Panc1 (cell line): ENCODE measurements around the gene PSMB11. TPM values are rescaled to one million over a fixed set of nuclear protein-coding genes. Genes with fewer than 3 reads are reported as not detected.

Source experiments
- ATAC-seq: fragments of 200-7000 bp; cut with Tn5 transposase; 2 replicates; pipeline ENCODE4 v1.9.1; 2020; ENCODE audit warnings: mild to moderate bottlenecking, moderate library complexity
- BruUV-seq: library from RNA; stranded (reverse); fragments of 400-500 nt; replicated peaks from 2 replicates; lab custom pipeline; 2021; lab: Mats Ljungman, UMichigan
- CTCF ChIA-PET: fragments of 300-600 bp; sonication (Branson Sonifier 250); formaldehyde crosslinking; loops from one replicate; lab custom pipeline; 2022; ENCODE audit warnings: antibody characterized with exemption; lab: Charles Lee
- POLR2A ChIA-PET: fragments of 300-600 bp; sonication (Branson Sonifier 250); formaldehyde crosslinking; loops from one replicate; lab custom pipeline; 2022; ENCODE audit warnings: antibody characterized with exemption; lab: Charles Lee
- DNase-seq: peaks from one replicate; pipeline ENCODE4 v3.0.0-alpha.2; 2010; ENCODE audit warnings: low read depth, low spot score
- H3K27ac ChIP-seq: 2 replicates; pipeline ENCODE4 v1.5.1; 2011; ENCODE audit warnings: mild to moderate bottlenecking, low read length, inconsistent platforms
- H3K27me3 ChIP-seq: fragments of 200-500 bp; sonication (Bioruptor generic); 2 replicates; pipeline ENCODE4 v1.6.0; 2014; ENCODE audit warnings: low read length, inconsistent platforms; ENCODE audit not compliant: control insufficient read depth, insufficient read depth
- H3K36me3 ChIP-seq: fragments of 200-500 bp; sonication (Bioruptor generic); 2 replicates; pipeline ENCODE4 v1.5.1; 2014; ENCODE audit warnings: inconsistent platforms, mild to moderate bottlenecking, low read length, moderate library complexity; ENCODE audit not compliant: control insufficient read depth, insufficient read depth
- H3K4me1 ChIP-seq: 2 replicates; pipeline ENCODE4 v1.5.1; 2011; ENCODE audit warnings: inconsistent platforms, mild to moderate bottlenecking, low read length, moderate library complexity; ENCODE audit not compliant: control insufficient read depth, insufficient read depth
- H3K4me3 ChIP-seq, 2 experiments: 2 replicates each; pipeline ENCODE4 v1.5.1; 2011 to 2012; ENCODE audit warnings: low read depth in 2 of 2, low read length in 2 of 2, mild to moderate bottlenecking in 2 of 2, inconsistent platforms in 1 of 2, moderate library complexity in 1 of 2
- H3K9me3 ChIP-seq: fragments of 200-500 bp; sonication (Bioruptor generic); 2 replicates; pipeline ENCODE4 v1.5.1; 2014; ENCODE audit warnings: low read depth, mild to moderate bottlenecking, inconsistent platforms, low read length, moderate library complexity; ENCODE audit not compliant: control insufficient read depth, insufficient read depth
- POLR2AphosphoS5 ChIP-seq: IDR thresholded peaks from 2 replicates; pipeline ENCODE4 v1.6.1; 2012; ENCODE audit warnings: mild to moderate bottlenecking, low read depth, low read length, moderate library complexity
- SIN3A ChIP-seq: IDR thresholded peaks from 2 replicates; pipeline ENCODE4 v1.6.1; 2012; ENCODE audit warnings: low read depth, mild to moderate bottlenecking, low read length, moderate library complexity, borderline replicate concordance; ENCODE audit not compliant: insufficient read depth
- TCF7L2 ChIP-seq: IDR thresholded peaks from 2 replicates; pipeline ENCODE4 v1.6.1; 2011; ENCODE audit warnings: mild to moderate bottlenecking, low read depth, low read length, inconsistent platforms
- in situ Hi-C: cut with HindIII; loops from 2 replicates; pipeline ENCODE4 v1.10.0; 2016; ENCODE audit warnings: low sequenced_read_pairs, low pct_unique_long_range_greater_than_20kb
- intact Hi-C: fragments of 100-400 bp; cut with micrococcal nuclease; formaldehyde crosslinking; loops from one replicate; pipeline ENCODE4 v1.10.0; 2022; ENCODE audit not compliant: unreplicated experiment
- total RNA-seq: library from RNA; stranded (reverse); gene quantifications from one replicate; pipeline ENCODE4 v1.2.1, GENCODE V29; 2021; ENCODE audit not compliant: unreplicated experiment
- TF ChIP-seq, protein P1 (sequence below), 2 experiments: IDR thresholded peaks; 2 replicates each; pipeline ENCODE4 v1.6.1; 2011 to 2012; ENCODE audit warnings: low read depth in 2 of 2, control low read depth in 1 of 2, low read length in 1 of 2, mild to moderate bottlenecking in 1 of 2, moderate library complexity in 1 of 2; ENCODE audit not compliant: insufficient read depth in 1 of 2
- TF ChIP-seq, protein P2 (sequence below): fragments of 450-650 bp; IDR thresholded peaks from 2 replicates; pipeline ENCODE4 v1.5.1; 2017; ENCODE audit warnings: mild to moderate bottlenecking

PSMB11 gene
- total RNA-seq, 1 experiment from 2014 or later = not detected

DNA sequence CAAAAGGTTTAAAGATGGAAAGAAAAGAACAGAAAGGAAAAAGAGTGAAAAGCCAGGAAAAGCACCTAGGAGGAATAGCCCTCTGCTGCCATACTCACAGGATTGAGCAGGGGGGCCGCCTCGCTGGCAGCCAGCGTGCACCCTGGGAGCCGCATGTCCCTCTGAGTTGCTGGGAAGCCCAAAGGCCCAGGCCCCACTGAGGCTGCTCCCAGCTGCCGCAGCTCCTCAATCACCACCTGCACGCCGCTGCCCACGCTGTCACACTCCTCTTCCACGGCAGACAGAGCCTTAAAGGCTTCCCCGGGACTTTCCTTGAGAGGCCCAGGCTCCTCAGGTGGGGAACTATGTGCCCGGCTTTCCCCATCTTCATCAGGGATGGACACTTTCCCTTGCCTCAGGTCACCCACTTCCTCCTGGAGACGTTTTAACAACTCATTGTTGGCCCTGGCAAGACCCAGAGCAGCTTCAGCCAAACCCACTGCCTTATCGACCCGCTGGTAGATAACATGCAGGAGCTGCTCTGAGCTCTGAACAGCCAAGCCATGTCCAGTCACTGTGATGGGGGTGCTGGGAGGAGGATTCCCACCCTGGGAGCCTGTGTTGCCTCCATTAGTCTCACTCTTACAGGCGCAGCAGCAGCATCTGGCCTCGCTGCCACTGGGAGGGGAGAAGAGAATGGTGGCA is 43.5 kb upstream of the PSMB11 start:
- no peak for DNase-seq
- no TSS peak for BruUV-seq
- POLR2A ChIA-PET = no interaction called here
- in situ Hi-C loops (no loop called here), intact Hi-C loops (no loop called here)
- CTCF ChIA-PET = interaction anchor here (0.6 kb wide), 1 partner anchor 49 kb away, joined by 3 read pairs; no protein-coding TSS in a partner anchor
- Histone ChIP-seq H3K4me1 (peaks cover 5% of the 10 kb centered on the region; the same call in 1 of the 2 replicates), H3K36me3 (no peaks in the 10 kb centered on the region), H3K27ac (no peak overlapping the region), H3K9me3 (no peaks in the 10 kb centered on the region), H3K27me3 (no peaks in the 10 kb centered on the region), H3K4me3 (no peak overlapping the region)
- TF ChIP-seq, protein P1, sequence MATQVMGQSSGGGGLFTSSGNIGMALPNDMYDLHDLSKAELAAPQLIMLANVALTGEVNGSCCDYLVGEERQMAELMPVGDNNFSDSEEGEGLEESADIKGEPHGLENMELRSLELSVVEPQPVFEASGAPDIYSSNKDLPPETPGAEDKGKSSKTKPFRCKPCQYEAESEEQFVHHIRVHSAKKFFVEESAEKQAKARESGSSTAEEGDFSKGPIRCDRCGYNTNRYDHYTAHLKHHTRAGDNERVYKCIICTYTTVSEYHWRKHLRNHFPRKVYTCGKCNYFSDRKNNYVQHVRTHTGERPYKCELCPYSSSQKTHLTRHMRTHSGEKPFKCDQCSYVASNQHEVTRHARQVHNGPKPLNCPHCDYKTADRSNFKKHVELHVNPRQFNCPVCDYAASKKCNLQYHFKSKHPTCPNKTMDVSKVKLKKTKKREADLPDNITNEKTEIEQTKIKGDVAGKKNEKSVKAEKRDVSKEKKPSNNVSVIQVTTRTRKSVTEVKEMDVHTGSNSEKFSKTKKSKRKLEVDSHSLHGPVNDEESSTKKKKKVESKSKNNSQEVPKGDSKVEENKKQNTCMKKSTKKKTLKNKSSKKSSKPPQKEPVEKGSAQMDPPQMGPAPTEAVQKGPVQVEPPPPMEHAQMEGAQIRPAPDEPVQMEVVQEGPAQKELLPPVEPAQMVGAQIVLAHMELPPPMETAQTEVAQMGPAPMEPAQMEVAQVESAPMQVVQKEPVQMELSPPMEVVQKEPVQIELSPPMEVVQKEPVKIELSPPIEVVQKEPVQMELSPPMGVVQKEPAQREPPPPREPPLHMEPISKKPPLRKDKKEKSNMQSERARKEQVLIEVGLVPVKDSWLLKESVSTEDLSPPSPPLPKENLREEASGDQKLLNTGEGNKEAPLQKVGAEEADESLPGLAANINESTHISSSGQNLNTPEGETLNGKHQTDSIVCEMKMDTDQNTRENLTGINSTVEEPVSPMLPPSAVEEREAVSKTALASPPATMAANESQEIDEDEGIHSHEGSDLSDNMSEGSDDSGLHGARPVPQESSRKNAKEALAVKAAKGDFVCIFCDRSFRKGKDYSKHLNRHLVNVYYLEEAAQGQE (IDR thresholded peaks at IDR 0.05; ENCODE audit: insufficient read depth in 1 of 2, low read depth in 2 of 2, low read length in 1 of 2) = no peak
- TF ChIP-seq POLR2AphosphoS5 (no peak), SIN3A (no peak), TCF7L2 (no peak)
- TF ChIP-seq, protein P2, sequence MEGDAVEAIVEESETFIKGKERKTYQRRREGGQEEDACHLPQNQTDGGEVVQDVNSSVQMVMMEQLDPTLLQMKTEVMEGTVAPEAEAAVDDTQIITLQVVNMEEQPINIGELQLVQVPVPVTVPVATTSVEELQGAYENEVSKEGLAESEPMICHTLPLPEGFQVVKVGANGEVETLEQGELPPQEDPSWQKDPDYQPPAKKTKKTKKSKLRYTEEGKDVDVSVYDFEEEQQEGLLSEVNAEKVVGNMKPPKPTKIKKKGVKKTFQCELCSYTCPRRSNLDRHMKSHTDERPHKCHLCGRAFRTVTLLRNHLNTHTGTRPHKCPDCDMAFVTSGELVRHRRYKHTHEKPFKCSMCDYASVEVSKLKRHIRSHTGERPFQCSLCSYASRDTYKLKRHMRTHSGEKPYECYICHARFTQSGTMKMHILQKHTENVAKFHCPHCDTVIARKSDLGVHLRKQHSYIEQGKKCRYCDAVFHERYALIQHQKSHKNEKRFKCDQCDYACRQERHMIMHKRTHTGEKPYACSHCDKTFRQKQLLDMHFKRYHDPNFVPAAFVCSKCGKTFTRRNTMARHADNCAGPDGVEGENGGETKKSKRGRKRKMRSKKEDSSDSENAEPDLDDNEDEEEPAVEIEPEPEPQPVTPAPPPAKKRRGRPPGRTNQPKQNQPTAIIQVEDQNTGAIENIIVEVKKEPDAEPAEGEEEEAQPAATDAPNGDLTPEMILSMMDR = no peak
- no peak for ATAC-seq

DNA sequence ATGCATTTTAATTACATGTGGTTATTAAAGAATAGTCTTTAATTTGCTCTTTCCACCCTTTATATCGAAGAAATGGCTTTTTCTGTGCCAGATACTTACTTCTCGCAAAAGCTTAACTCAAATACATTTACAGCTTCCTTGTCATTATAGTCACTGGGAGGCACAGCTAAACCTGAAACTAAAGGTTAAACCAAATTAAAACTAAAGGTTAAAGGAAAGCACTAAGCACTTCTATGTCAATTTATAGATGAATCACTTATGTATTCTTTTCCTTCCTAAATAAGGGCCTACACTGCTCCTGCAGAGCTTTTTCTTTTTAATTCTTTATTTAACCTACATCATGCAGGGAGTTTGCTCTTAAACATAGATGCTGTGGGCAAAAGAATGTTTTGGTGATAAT is 41.2 kb upstream of the PSMB11 start:
- TF ChIP-seq, protein P1 (IDR thresholded peaks at IDR 0.05; ENCODE audit: insufficient read depth in 1 of 2, low read depth in 2 of 2, low read length in 1 of 2) = no peak
- TF ChIP-seq, protein P2 = no peak
- TF ChIP-seq POLR2AphosphoS5 (no peak), TCF7L2 (no peak), SIN3A (no peak)
- ATAC-seq (no peak), DNase-seq (no peak)
- H3K36me3 ChIP-seq = no peaks in the 10 kb centered on the region
- in situ Hi-C loops (no loop called here), intact Hi-C loops (no loop called here)
- BruUV-seq = no TSS peak
- ChIA-PET POLR2A (no interaction called here), CTCF (interaction anchor here (0.5 to 0.6 kb wide), 2 partner anchors 45 to 57 kb away, joined by 6 to 7 read pairs; no protein-coding TSS in a partner anchor)
- peaks cover 4% of the 10 kb centered on the region for H3K4me1 ChIP-seq
- no peaks in the 10 kb centered on the region for H3K9me3 ChIP-seq
- H3K27me3 ChIP-seq = no peaks in the 10 kb centered on the region
- no peak overlapping the region for H3K4me3 ChIP-seq
- no peak overlapping the region for H3K27ac ChIP-seq
